A549 (cell line): ENCODE measurements around the gene PCDHA13.

Experiments
- CEBPB ChIP-seq, 2 experiments: fragments of >200 bp in 1 of 2; sonication (Bioruptor Twin) in 1 of 2; formaldehyde crosslinking in 1 of 2; IDR thresholded peaks; 2 replicates each; pipeline ENCODE4 v1.6.1; 2012 to 2016
- CTCF ChIP-seq: fragments of >200 bp; sonication (Bioruptor Twin); formaldehyde crosslinking; IDR thresholded peaks from 3 replicates; pipeline ENCODE4 v1.5.1; 2016
- HDAC2 ChIP-seq: fragments of 200-600 bp; sonication (generic); IDR thresholded peaks from 2 replicates; pipeline ENCODE4 v1.6.1; 2016
- HMGXB4 ChIP-seq: fragments of 250-450 bp; sonication (Bioruptor Pico); IDR thresholded peaks from 2 replicates; pipeline ENCODE4 v1.5.0; 2021; ENCODE audit warnings: mild to moderate bottlenecking, moderate library complexity, borderline replicate concordance
- NFE2L2 ChIP-seq: fragments of 150-350 bp; conservative IDR thresholded peaks from 2 replicates; pipeline ENCODE4 v1.6.1; 2014; ENCODE audit warnings: low read length
- POLR2A ChIP-seq: IDR thresholded peaks from 2 replicates; pipeline ENCODE4 v1.6.1; 2012; ENCODE audit warnings: mild to moderate bottlenecking, low read length
- SMC3 ChIP-seq: fragments of >200 bp; sonication (Bioruptor Twin); formaldehyde crosslinking; IDR thresholded peaks from 3 replicates; pipeline ENCODE4 v1.6.1; 2018; ENCODE audit warnings: inconsistent platforms
- SREBF2 ChIP-seq: fragments of 450-650 bp; IDR thresholded peaks from 2 replicates; pipeline ENCODE4 v1.6.1; 2014; ENCODE audit warnings: mild to moderate bottlenecking, moderate library complexity

- TF ChIP-seq CEBPB (IDR thresholded peaks at IDR 0.05) (no peak), SMC3 (no peak), HMGXB4 (CRISPR knock-in tag) (no peak), NFE2L2 (no peak), HDAC2 (no peak), CTCF (no peak), SREBF2 (no peak), POLR2A (no peak)
Observed at GRCh38 chr5:140870221-140871201, 11.4 kb upstream of the PCDHA13 start.
